Left hindlimb (tissue), 1 donor: Measurements from ENCODE around the gene LRP2.
"Not testable (repeated sequence)": the region's sequence is repeated elsewhere in the genome, so short reads cannot be mapped to it uniquely, and the experiment has no call there.

ENCODE experiments used
- DNase-seq: peaks from one replicate; pipeline ENCODE4 v3.0.0-alpha.2; 2018

LRP2 gene

DNA sequence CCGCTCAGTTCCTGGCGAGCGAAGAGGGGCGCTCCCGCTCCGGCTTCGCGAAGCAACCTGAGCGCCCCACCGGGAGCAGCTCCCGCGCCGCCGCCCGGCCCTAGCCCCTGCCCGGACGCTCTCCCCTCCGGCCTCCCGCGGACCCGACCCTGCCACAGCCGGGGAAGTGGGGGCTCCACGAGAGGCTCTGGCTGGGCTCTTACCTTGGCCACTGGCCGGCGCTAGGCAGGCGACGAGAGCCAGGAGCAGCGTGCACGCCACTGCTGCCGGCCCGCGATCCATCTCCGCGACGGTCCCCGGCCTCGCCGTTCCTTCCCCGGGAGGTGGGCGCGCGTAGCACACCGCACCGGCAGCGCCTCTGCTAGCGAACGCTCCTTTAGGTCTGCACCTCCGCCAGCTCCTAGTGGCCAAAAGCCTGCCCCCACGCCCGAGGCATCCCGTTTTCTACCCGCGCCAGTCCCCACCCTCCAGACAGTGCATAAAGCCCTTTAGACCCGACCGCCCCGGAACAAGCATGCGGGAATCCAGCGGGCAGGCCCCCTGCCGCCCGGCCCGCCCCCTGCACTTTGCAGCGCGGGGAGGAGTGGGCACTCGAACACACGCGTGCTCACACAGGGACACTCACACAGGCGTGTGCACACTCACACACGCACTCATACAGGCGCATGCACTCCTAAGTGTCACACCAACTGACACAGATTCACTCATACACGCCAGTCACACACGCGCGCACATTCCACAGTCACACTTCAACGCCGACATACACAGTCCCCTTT, at the start of gene LRP2:
Gene LRP2, minus strand, starts transcription at position 417 of the 776 bp plus-strand sequence. Its CDS starts 135 bp downstream, at position 282.
- DNase-seq: no peak

DNA sequence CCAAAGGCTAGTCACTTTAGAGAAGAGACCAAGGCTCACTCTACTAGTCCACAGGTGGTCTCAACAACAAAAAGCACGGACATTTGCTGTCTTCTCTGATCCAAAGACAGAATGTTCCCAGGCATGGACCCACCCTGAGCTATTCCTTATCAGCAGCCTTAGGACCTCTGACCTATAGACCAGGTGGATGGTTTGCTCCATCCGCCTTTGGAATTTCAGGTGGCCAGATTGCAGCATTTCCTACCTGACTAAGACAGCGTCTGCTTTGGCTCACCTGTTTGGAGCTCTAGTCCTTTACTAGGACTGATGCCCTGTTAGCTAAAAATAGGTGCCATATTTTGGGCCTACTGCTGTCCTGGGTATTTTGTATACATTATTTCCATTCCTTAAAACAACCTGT, 44.6 kb upstream of the LRP2 start:
- DNase-seq: no peak

DNA sequence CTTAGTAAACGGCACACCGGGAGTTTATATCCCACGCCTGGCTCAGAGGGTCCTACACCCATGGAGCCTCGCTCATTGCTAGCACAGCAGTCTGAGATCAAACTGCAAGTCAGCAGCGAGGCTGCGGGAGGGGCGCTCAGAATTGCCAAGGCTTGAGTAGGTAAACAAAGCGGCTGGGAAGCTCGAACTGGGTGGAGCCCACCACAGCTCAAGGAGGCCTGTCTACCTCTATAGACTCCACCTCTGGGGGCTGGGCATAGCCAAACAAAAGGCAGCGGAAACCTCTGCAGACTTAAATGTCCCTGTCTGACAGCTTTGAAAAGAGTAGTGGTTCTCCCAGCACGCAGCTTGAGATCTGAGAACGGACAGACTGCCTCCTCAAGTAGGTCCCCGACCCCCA, 37.2 kb upstream of the LRP2 start:
- not testable (repeated sequence) for DNase-seq

DNA sequence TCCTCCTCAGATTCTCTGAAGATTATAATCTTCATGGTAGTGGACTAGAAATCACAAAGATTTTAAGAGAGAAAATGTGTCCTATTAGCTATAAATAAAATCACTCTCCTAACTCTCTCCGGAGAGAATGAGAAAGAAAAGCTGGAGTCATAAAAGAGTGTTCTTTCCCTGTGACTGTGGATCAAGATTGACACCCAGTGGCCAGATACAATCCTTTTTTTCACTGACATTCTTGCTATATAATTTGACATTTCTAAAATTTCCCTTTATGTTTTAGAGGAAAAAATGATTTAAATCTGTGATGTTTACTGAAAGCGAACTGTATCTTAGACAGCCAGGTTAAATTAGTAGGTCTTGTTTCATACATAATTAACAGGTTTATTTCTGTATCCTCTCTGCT, 35.4 kb upstream of the LRP2 start:
- DNase-seq: no peak

DNA sequence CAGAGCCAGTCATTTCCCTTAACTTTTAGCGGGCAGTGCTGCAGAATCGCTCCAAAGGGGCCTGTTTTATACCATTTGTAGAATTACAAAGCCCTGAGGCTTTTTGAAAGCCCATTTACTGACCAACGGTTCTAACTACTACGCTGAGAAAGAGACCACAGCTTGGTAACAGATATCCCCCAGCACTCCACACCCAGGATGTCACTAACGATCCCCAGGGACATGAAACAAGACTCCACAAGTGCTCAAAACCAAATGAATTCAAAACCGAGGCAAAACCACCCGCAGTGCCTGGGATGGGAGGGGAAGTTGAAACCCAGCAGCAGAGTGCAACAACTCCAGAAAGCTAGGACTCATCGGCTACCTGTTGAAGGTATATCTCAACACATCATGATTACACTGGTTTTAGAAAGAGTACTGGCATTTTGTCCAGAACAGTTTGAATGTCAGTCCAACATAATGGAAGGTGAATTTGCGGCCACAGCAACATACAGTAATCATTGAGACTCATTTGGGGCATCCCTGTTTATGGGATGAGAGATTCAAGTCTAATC, 33.6 kb upstream of the LRP2 start:
- no peak for DNase-seq

DNA sequence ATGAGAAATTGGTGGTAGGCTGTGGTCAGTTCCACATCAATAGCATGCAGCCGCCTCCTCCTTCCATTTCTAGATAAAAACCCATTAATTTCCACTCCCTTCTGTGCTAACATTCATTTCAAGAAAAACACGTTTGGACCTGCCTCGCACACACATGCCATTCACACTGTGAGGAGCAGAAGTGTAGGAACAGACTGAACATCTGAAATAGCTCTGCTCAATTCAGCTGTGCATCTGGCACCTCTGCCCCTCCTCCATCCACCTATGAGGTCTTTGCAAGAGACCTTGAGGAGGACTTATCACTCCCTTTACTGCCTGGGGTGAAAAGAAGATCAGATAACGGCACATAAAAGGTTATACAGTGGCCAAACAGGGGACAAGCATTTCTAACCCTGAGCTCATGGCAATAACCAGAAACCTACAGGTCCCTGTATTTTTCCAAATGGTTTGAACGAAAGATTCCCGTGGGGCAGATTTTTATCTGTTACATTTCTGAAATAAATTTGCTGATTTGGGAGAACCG, 30.8 kb upstream of the LRP2 start:
- DNase-seq: no peak

DNA sequence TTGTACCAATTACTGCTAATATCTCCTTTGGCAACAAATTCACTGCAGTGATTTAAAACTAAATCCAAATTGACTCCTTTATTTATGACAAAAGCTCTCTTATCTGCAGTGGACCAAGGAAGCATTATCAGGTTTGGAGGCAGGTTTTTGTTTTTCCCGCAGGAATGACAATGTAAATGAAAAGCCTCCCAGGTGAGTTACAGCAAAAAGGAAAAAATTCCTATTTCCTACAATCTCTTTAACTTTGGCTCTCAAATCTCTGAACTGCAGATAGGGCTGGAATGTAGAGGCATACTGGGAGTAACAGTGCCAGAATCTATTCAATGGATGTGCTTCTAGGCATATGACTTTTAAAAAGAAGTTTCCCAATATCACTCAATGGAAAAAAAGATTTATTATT, 28.9 kb upstream of the LRP2 start:
- no peak for DNase-seq

DNA sequence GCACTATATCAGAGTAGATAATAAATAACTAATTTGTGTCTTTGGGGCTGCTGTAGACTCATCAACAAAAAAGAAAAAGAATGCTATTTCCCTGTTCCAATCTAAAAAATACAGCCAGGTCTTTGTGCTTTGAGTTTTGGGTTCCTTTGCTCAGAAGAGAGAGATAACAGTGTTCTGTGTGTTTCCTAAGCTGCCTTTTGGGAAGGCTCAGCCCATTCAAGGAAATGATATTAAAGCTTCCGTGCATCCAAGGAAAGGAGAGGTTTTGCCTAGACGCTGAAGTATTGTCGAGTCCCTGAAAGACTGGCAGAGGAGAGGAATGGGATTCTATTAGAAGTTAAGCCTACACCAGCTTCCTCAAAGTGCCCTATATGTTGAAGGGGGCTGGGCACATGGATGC, 25.8 kb upstream of the LRP2 start:
- DNase-seq: no peak

DNA sequence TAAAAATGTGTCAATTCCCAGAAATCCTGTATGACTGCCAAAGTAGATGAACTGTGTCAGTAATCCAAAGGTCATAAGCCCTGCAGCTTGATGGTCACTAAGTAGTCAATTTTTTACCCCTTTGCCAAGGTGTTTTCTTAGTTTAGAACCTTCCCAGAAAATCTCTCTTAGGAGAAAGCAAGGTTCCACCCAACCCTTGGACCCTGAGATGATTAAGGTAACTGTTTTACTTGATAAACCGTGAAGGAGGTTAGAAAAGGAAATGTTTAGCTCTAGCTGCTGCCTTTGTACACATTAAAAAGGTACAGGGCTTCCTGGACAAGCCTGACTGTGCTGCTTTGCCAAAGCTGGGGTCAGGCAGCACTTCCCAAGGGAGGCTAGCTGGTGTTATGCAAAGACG, 24.4 kb upstream of the LRP2 start:
- DNase-seq: no peak

DNA sequence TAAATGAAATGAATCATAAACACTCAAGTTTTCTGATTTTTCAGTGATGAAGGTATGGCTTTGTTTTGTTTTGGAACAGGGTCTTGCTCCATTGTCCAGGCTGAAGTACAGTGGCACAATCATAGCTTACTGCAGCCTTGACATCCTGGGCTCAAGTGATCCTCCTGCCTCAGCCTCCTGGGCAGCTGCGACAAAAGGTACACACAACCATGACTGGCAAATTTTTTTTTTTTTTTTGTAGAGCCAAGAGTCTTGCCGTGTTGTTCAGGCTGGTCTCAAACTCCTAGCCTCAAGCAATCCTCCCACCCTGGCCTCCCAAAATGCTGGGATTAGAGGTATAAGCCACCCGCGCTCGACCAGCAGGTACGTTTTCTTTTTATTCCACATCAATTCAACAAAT, 22.5 kb upstream of the LRP2 start:
- no peak for DNase-seq

DNA sequence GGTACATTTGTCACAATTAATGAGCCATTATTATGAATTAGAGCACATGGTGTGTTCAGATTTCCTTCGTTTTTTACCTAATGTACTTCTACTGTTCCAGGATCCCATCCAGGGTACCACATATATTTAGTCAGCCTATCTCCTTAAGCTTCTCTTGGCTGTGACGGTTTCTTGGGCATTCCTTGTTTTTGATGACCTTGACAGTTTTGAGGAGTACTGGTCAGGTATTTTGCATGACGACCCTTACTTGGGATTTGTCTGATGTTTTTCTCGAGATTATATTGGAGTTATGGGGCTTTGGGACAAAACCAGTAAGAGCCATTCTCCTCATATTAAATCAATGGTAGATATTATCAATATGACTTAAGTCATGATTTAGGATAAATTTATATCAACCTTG, 10.2 kb upstream of the LRP2 start:
- DNase-seq: no peak

DNA sequence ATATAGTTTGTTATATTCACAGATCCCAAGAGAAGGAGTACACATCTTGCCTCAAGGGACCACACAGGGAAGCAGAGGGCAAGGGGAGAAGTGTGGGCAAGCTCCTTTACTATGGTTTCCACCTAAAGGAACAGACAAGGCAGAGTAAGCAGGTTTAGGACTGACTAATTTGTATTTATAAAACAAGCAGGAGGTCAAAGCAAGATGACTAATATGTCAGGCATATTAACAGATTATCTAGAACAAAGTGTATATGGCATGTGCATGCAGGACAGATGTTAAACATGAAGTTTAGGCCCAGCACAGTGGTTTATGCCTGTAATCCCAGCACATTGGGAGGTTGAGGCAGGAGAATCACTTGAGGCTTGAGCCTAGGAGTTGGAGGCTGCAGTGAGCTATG, 3.7 kb upstream of the LRP2 start:
- DNase-seq: no peak

DNA sequence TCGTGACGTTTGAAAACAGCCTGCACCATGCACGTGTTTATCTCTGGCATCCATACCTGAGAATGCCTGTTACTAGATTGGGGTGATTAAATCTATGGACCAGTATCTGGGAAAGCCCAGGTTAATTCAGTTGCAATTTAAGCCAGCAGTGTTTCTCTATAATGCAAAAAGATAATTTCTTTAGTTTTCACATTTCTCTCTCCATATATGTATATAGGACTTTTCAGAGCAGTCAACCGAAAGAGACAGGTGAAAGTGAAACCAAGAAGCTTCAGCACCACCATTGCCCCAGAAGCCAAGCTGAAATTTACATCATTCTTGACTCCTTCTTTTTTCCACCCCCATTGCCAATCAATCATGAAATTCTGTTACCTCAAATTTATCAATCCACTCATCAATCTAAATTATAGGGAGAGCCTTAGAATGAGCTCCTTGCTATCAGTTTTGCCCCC, 2.7 kb upstream of the LRP2 start:
- no peak for DNase-seq

DNA sequence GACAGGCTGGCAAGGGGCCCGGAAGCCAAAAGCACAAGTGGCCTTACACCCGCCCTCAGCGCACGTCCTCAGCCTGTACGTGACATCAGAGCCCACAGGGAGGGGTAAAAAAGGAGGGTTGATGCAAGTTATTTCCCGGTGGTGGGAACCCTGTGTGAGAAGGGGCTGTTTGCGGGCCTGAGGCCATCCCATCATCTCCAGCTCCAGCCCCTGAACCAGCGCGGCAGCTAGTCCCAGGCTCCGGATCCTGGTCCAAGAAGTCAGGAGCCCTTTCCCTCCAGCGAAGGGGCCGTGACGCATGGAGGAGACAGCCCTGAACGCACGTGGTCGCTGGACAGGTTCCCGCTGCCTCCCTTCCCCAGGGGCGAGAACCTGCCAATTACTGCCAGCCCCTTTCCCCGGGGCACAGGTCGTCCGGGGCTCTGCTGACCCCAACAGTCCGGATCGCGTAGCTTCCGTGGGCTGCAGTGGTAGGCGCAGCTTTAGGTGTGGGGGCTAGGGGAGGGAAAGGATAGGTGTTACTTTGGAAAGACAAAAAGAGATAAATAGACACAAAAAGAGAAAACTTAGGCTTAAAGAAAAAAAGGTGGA, 1.3 kb upstream of the LRP2 start:
- DNase-seq: no peak

DNA sequence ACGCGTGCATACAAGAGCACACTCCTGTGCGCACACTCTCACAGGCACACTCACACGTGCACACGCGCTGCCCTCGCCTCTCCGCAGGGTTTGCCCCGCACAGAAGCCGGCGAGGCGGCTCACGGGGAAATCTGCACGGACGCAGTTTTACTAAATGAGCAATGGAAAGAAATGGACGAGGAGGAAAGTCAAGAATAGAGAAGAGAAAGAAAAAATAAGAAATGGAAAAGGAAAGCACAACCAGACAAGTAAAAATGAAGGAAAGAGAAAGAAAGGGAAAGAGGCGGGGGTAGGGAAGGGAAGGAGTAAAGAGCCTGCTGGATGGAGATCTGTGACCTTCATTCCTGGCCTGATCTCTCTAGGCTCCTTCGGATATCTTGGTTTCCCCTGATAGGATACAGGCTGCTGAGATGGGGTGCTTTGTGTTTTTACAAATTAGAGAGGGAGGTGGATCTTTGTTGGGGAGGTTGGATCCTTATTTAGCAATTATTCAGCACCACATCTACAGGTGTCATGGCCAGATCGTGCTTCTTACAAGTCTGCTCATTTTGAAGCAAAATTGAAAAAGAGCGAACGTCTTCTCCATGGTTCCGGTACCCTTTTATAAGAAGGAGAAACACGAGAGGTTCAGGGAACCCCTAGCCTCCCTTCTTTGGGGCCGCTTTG, 693 bp upstream of the LRP2 start:
- no peak for DNase-seq

DNA sequence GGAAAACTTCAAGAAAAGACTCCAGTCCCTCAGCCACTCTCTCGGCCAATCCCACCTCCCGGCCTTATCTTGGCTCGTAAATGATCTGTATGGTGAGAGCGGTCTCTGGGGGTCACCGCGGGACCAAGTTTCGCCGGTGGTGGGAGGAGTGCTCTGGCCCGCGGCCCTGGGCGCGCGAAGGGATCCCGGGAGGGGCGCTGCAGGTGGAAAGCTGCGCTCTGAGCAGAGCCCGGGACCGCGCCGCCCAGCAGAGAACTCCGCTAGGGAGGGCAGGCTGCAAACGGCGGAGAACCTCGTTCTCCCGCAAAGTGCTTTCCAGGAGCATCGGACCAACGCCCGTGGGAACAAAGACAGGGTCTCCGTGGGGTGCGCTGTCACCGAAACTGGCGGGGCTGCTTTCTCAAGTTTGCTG, 622 bp downstream of the LRP2 start:
- DNase-seq: no peak

DNA sequence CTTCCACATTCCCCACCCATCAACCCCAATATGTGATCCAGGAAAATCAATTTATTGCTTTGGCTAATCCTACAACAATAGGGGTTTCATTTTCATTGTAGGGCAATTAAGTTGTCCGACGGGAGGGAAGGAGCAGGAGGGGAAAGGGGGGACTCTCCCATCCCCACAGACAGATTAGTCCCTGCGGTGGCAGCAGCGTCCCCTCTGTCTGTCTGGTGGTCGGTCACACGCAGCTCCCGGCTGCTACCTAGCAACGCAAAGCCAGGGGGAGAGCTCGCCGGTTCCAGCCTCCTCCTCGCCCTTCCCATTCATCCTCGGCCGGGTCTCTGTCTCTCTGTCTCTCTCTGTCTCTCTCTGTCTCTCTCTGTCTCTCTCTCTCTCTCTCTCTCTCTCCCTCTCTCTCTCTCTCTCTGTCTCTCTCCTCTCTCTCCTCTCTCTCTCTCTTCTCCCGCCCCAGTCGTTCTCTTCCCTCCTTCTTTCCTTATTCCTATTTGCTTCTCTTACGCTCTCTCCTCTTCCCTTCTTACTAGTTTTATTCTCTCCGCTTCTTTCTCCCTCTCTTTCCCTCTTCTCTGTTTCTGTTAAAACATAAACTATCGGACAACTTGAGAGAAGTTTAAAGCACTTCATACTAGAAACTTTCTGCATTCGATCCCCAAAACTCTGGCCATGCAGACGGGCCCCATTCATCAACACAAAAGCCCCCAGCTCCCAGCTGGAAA, 1.2 kb downstream of the LRP2 start:
- DNase-seq: no peak

DNA sequence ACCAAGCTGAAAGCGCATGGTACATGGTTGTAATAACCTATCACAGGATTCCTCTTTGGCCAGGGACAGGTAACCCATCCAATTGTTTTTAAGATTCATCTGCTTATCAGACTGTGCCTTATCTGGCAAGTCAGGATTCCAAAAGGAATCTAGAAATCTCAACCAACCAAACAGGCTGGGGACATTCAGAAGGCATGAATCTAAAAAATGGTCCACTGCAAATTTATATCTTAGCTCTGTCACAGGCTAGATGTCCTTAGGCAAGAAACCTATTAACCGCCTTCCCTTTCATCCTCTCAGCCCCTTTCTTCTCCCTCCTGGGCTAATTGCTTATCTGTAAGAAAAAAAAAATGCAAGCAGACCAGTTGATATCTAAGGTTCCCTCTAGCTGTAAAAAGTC, 4.3 kb downstream of the LRP2 start:
- no peak for DNase-seq

DNA sequence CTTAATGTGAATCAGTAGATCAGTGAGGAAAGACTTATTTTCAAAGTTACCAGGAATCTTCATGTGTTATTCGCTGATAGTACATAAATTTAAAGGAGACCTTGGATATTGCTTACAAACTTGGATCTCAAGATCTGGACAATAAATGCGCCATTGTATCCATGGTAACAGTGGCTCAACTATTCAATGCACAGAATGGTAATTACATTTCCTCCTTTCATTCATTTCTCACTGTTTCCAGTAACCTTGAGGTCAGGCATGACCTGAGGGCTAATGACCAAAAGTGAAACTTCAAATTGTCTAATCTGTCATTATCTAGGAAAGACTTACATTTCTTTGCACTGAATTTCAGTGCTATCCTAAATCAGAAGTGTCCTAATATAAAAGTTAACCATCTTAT, 8.1 kb downstream of the LRP2 start:
- no peak for DNase-seq

DNA sequence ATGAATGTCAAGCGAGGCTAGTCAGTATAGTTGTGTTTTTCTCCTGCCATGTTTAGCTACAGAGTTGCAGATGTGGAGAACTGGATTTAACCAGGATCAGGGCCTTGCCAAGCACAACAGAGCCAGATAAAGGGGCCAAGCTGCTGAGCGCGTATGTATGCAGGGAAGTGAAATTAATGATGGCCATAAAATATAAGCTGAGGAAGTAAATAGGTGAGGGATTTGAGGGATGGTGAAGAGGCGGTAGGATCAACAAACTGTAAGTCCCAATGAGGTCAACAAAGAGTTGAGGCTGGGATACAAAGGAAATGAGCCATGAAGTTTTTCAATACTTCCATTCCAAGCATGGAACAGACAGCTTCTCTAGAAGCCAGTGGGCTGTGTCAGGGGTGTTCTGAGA, 10.6 kb downstream of the LRP2 start:
- DNase-seq: no peak

DNA sequence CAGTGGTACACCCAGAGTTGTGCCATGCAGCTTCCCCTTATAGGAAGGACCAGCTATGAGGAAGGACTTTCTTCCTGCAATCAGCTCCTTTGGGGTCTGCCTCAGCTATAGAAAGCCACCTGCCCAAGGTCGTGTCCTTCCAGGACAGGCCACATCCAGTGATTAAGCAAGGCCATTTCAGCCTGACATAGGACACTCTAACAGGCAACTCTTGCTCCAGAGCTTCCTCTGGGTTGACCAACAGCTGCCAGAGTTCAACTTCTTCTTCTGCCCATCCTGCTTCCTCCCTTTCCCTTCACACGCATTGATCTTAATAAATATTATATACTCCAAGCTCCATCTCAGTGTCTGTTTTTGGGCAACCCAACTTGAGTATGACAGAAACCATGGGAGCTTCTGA, 12.8 kb downstream of the LRP2 start:
- DNase-seq: no peak

DNA sequence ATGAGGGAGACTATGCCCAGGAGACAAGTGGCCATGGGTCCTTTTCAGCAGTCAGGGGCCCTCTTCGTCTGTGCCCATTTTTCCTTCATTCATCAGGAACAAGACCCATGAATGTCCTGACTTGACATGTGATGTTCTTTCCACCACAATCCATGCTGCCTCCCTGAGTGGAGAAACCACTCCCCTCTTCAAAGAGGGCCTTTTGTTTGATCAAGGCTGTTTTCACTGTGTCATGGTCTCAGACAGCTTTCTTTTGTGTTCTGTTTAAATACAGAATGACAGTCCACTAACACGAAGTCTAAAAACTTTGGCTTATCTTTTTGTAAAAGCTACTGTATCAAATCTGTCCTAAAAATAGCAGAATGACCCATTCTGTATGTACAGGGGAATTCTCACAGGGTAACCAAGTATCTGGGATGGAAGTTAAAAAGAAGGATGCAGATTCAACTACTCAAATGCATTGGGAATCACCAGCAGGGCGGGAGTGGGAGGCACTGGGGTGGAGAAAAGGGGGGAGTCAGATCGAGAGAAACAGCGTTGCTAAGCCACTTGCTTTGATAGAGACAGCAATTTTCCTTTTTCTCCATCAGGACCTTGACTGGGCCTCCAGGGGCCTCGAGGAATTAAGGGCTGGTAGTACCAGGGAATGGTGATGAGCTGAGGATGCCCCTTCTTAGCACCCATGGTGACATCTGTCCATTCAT, 13.9 kb downstream of the LRP2 start:
- no peak for DNase-seq
